ENCODE measurements around the gene RBP5. TPM values are rescaled to one million over a fixed set of nuclear protein-coding genes. Genes with fewer than 3 reads are reported as not detected.
A peak's percentile ranks its signal among the peaks of the same experiment; 100 is the strongest.

Gene RBP5
- total and polyA plus RNA-seq, 10 of the 15 experiments (the other 5 are each of a cell fraction or from before 2014, with no cell fraction given): 0.11 to 1.1 (median 0.31) TPM; not detected in 4

GRCh38 chr12:7129287-7129871 is 690 bp upstream of the RBP5 start:
- FAIRE-seq (no peak), DNase-seq (ENCODE audit: low read depth, low spot score) (no peak), ATAC-seq (no peak)
- H4K20me1 ChIP-seq (ENCODE audit: control insufficient read depth, insufficient read depth): no peaks in the 10 kb centered on the region
- no peak overlapping the region; the same call in 1 of the 2 replicates for H3K27ac ChIP-seq (ENCODE audit: control insufficient read depth, insufficient read depth)
- in situ Hi-C loops (cut with MboI) (no loop called here), intact Hi-C loops (cut with micrococcal nuclease; ENCODE audit: unreplicated experiment) (no loop called here)
- H3K4me2 ChIP-seq (ENCODE audit: control insufficient read depth, insufficient read depth): peak overlapping the region; percentile 98
- no peaks in the 10 kb centered on the region for H3K9me3 ChIP-seq (replicated peaks; ENCODE audit: control insufficient read depth, insufficient read depth, low read length)
- WGBS (ENCODE audit: insufficient coverage, insufficient replicate concordance, low lambda C conversion rate, missing lambda C conversion rate): 18% methylated on average over 19 of the region's 19 CpGs
- TF ChIP-seq RB1 (IDR thresholded peaks at IDR 0.05; ENCODE audit: borderline replicate concordance) (peak; percentile 34; the same call in 1 of the 2 replicates), TBL1XR1 (IDR thresholded peaks at IDR 0.05; ENCODE audit: low read depth, low read length) (no peak)
- H3K9ac ChIP-seq (ENCODE audit: control insufficient read depth, insufficient read depth, low read length): no peak overlapping the region
- BruUV-seq (replicated peaks): no TSS peak
- no peaks in the 10 kb centered on the region for H3K79me2 ChIP-seq (ENCODE audit: control insufficient read depth, insufficient read depth, low read length)
- H3K27me3 ChIP-seq (replicated peaks in 1 of 2; ENCODE audit: control insufficient read depth in 2 of 2, insufficient read depth in 2 of 2, low read length in 1 of 2): no peaks in the 10 kb centered on the region
- peaks cover 13% of the 10 kb centered on the region for H3K4me1 ChIP-seq (ENCODE audit: control insufficient read depth, insufficient read depth, low read length)
- ChIA-PET RAD21 (ENCODE audit: unreplicated experiment) (no interaction called here), POLR2A (interaction anchor here (1.2 kb wide), 1 partner anchor 21 kb away, joined by 3 read pairs; no protein-coding TSS in a partner anchor), CTCF (interaction anchor here (0.8 kb wide), 1 partner anchor 111 kb away, joined by 3 read pairs; the partner anchor contains the start of gene LPCAT3), SMC1A (ENCODE audit: uncharacterized antibody, unreplicated experiment) (no interaction called here)
- H2AFZ ChIP-seq (ENCODE audit: control insufficient read depth, low read depth, low read length): peak overlapping the region; percentile 58
- H3K4me3 ChIP-seq: peak overlapping the region; percentile 85
- H3K36me3 ChIP-seq (ENCODE audit: control insufficient read depth in 2 of 2, insufficient read depth in 2 of 2, low read length in 1 of 2): no peaks in the 10 kb centered on the region; a peak in 3 of 4 replicates

DNA sequence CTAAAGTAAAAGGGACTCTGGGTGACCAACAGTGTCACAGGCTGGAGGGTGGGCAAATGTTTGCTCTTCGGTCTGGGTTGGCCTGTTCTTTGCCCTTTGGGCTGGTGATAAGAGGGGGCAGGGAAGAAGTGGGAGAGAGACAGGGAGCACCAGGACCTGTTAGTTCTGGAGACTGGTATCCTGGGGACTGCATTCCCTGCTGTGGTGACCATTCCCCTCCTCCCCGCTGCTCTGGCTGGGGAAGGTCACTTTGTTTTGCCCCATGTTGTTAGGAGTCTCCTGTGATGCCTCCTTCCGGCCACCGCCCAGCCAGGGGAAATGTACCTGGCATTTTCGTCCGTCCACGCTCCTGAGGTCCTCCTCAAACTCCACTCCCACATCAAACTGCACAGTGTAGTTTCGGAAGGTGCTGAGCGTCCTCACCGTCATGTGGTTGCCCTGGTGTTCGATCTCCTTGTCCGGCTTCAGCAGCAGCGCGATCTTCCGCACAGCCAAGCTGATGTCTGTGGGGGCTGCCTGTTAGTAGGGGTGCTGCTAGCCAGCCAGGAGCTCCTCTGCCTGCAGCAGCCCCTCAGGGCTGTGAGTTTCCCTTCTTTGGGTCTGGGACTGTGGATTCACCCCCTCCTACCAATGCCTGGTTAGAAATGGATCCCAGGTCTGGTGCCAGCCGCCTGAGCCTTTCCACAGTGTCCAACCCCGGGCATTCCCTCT is 618 bp downstream of the RBP5 start:
- 93% methylated on average over 17 of the region's 17 CpGs for WGBS (ENCODE audit: insufficient coverage, insufficient replicate concordance, low lambda C conversion rate, missing lambda C conversion rate)
- ATAC-seq (no peak), DNase-seq (ENCODE audit: low read depth, low spot score) (no peak), FAIRE-seq (no peak)
- ChIA-PET POLR2A (no interaction called here), CTCF (no interaction called here), SMC1A (ENCODE audit: uncharacterized antibody, unreplicated experiment) (no interaction called here), RAD21 (ENCODE audit: unreplicated experiment) (no interaction called here)
- TF ChIP-seq DPF2 (IDR thresholded peaks at IDR 0.05) (no peak), E2F4 (IDR thresholded peaks at IDR 0.05; ENCODE audit: low read depth, low read length) (no peak)
- no peaks in the 10 kb centered on the region for H3K27me3 ChIP-seq (replicated peaks in 1 of 2; ENCODE audit: control insufficient read depth in 2 of 2, insufficient read depth in 2 of 2, low read length in 1 of 2)
- H3K4me1 ChIP-seq (ENCODE audit: control insufficient read depth, insufficient read depth, low read length): peaks cover 13% of the 10 kb centered on the region
- BruUV-seq (replicated peaks): TSS peak; percentile 51
- no peaks in the 10 kb centered on the region for H4K20me1 ChIP-seq (ENCODE audit: control insufficient read depth, insufficient read depth)
- H2AFZ ChIP-seq (ENCODE audit: control insufficient read depth, low read depth, low read length): no peak overlapping the region
- no peaks in the 10 kb centered on the region for H3K9me3 ChIP-seq (replicated peaks; ENCODE audit: control insufficient read depth, insufficient read depth, low read length)
- H3K27ac ChIP-seq (ENCODE audit: control insufficient read depth, insufficient read depth): no peak overlapping the region
- H3K4me3 ChIP-seq: no peak overlapping the region
- H3K36me3 ChIP-seq (ENCODE audit: control insufficient read depth in 2 of 2, insufficient read depth in 2 of 2, low read length in 1 of 2): no peaks in the 10 kb centered on the region; a peak in 2 of 4 replicates
- in situ Hi-C loops (cut with MboI) (no loop called here), intact Hi-C loops (cut with micrococcal nuclease; ENCODE audit: unreplicated experiment) (no loop called here)
- no peak overlapping the region for H3K4me2 ChIP-seq (ENCODE audit: control insufficient read depth, insufficient read depth)
- H3K79me2 ChIP-seq (ENCODE audit: control insufficient read depth, insufficient read depth, low read length): no peaks in the 10 kb centered on the region
- no peak overlapping the region for H3K9ac ChIP-seq (ENCODE audit: control insufficient read depth, insufficient read depth, low read length)
